IMR-90 (cell line): ENCODE data around the gene CSNK1G2. TPM values are rescaled to one million over a fixed set of nuclear protein-coding genes. Genes with fewer than 3 reads are reported as not detected.
A peak's percentile ranks its signal among the peaks of the same experiment; 100 is the strongest.

Experiments
- ATAC-seq: fragments of 200-7000 bp; cut with Tn5 transposase; 2 replicates; pipeline ENCODE4 v1.9.1; 2020; ENCODE audit warnings: low read depth, mild to moderate bottlenecking, moderate library complexity
- BruUV-seq: library from RNA; stranded (reverse); fragments of 400-500 nt; replicated peaks from 2 replicates; lab custom pipeline; 2021; lab: Mats Ljungman, UMichigan
- CTCF ChIA-PET: fragments of 300-600 bp; formaldehyde crosslinking; extraction: SDS; loops from one replicate; lab custom pipeline; 2021; ENCODE audit warnings: antibody characterized with exemption; lab: Yijun Ruan, JAX
- POLR2A ChIA-PET: fragments of 300-600 bp; sonication (Branson Sonifier 250); formaldehyde crosslinking; loops from one replicate; lab custom pipeline; 2022; ENCODE audit warnings: antibody characterized with exemption; ENCODE audit not compliant: unreplicated experiment; lab: Charles Lee
- DNase-seq: peaks from one replicate; pipeline ENCODE4 v3.0.0; 2013
- H2AFZ ChIP-seq: replicated peaks from 2 replicates; pipeline ENCODE3; 2013; ENCODE audit warnings: low read length, mild to moderate bottlenecking; ENCODE audit not compliant: poor library complexity
- H2AK5ac ChIP-seq: 2 replicates; pipeline ENCODE4 v1.6.1; 2013; ENCODE audit warnings: low read depth, low read length, inconsistent platforms
- H2AK9ac ChIP-seq: replicated peaks from 2 replicates; pipeline ENCODE3; 2013; ENCODE audit warnings: mild to moderate bottlenecking, low read depth, low read length, moderate library complexity; ENCODE audit not compliant: poor library complexity
- H2BK120ac ChIP-seq: 2 replicates; pipeline ENCODE4 v1.6.1; 2013; ENCODE audit warnings: low read depth, low read length, inconsistent platforms
- H2BK15ac ChIP-seq: 3 replicates; pipeline ENCODE4 v1.6.1; 2013; ENCODE audit warnings: low read depth, low read length, inconsistent platforms
- H2BK20ac ChIP-seq: 2 replicates; pipeline ENCODE4 v1.6.1; 2013; ENCODE audit warnings: low read depth, mild to moderate bottlenecking, inconsistent platforms, low read length, moderate library complexity
- H2BK5ac ChIP-seq: 2 replicates; pipeline ENCODE4 v1.6.1; 2013; ENCODE audit warnings: mild to moderate bottlenecking, low read depth, low read length, inconsistent platforms; ENCODE audit not compliant: poor library complexity, severe bottlenecking
- H3K14ac ChIP-seq: replicated peaks from 2 replicates; pipeline ENCODE4 v1.6.1; 2013; ENCODE audit warnings: low read depth, low read length, inconsistent platforms
- H3K18ac ChIP-seq: 2 replicates; pipeline ENCODE4 v1.6.1; 2013; ENCODE audit warnings: low read depth, low read length, control low read depth
- H3K23ac ChIP-seq: 2 replicates; pipeline ENCODE4 v1.6.1; 2013; ENCODE audit warnings: low read depth, low read length, inconsistent platforms
- H3K27ac ChIP-seq: 2 replicates; pipeline ENCODE4 v1.5.1; 2013; ENCODE audit warnings: mild to moderate bottlenecking, control low read depth, low read length; ENCODE audit not compliant: insufficient read depth
- H3K27me3 ChIP-seq: 2 replicates; pipeline ENCODE4 v1.6.1; 2013; ENCODE audit warnings: low read length; ENCODE audit not compliant: control insufficient read depth, insufficient read depth
- H3K36me3 ChIP-seq: 2 replicates; pipeline ENCODE4 v1.6.1; 2013; ENCODE audit warnings: low read length, mixed read lengths; ENCODE audit not compliant: control insufficient read depth, insufficient read depth
- H3K4ac ChIP-seq: 2 replicates; pipeline ENCODE4 v1.6.1; 2013; ENCODE audit warnings: low read depth, low read length, inconsistent platforms
- H3K4me1 ChIP-seq: 2 replicates; pipeline ENCODE4 v1.6.1; 2013; ENCODE audit warnings: low read length, mixed read lengths; ENCODE audit not compliant: control insufficient read depth, insufficient read depth
- H3K4me2 ChIP-seq: 2 replicates; pipeline ENCODE4 v1.6.1; 2013; ENCODE audit warnings: low read depth, mild to moderate bottlenecking, control low read depth, low read length, moderate library complexity
- H3K4me3 ChIP-seq: 2 replicates; pipeline ENCODE4 v1.5.1; 2013; ENCODE audit warnings: low read depth, mild to moderate bottlenecking, control low read depth, low read length, moderate library complexity; ENCODE audit not compliant: insufficient read depth
- H3K56ac ChIP-seq: 2 replicates; pipeline ENCODE4 v1.6.1; 2013; ENCODE audit warnings: low read length, inconsistent platforms; ENCODE audit not compliant: insufficient read depth; ENCODE audit errors: extremely low read depth
- H3K79me1 ChIP-seq, 2 experiments: 2 replicates each; pipeline ENCODE4 v1.6.1; 2013; ENCODE audit warnings: low read length in 2 of 2, inconsistent platforms in 1 of 2, low read depth in 1 of 2
- H3K9ac ChIP-seq: 2 replicates; pipeline ENCODE4 v1.6.1; 2013; ENCODE audit warnings: low read depth, low read length, control low read depth
- H3K9me1 ChIP-seq: 2 replicates; pipeline ENCODE4 v1.6.1; 2013; ENCODE audit warnings: low read length, inconsistent platforms; ENCODE audit not compliant: insufficient read depth
- H3K9me3 ChIP-seq: 2 replicates; pipeline ENCODE4 v1.6.1; 2013; ENCODE audit warnings: low read length; ENCODE audit not compliant: control insufficient read depth, insufficient read depth
- H4K20me1 ChIP-seq: 2 replicates; pipeline ENCODE4 v1.6.1; 2013; ENCODE audit warnings: low read length, inconsistent platforms; ENCODE audit not compliant: insufficient read depth
- H4K5ac ChIP-seq: 2 replicates; pipeline ENCODE4 v1.6.1; 2013; ENCODE audit warnings: mild to moderate bottlenecking, low read depth, low read length, control low read depth
- H4K8ac ChIP-seq, 2 experiments: 2 replicates each; pipeline ENCODE4 v1.6.1; 2013; ENCODE audit warnings: low read depth in 2 of 2, low read length in 2 of 2, control low read depth in 1 of 2, inconsistent platforms in 1 of 2
- H4K91ac ChIP-seq: 2 replicates; pipeline ENCODE4 v1.6.1; 2013; ENCODE audit warnings: low read depth, low read length, inconsistent platforms; ENCODE audit not compliant: insufficient read depth
- BHLHE40 ChIP-seq: fragments of 150-350 bp; IDR thresholded peaks from 2 replicates; pipeline ENCODE4 v1.6.1; 2016; ENCODE audit warnings: mild to moderate bottlenecking, low read depth, low read length
- CHD1 ChIP-seq: IDR thresholded peaks from 2 replicates; pipeline ENCODE4 v1.6.1; 2012; ENCODE audit warnings: low read depth, low read length, improper control_type of control experiment
- ELK1 ChIP-seq: fragments of 150-350 bp; IDR thresholded peaks from 2 replicates; pipeline ENCODE4 v1.6.1; 2016; ENCODE audit warnings: low read depth, mild to moderate bottlenecking, low read length, moderate library complexity, borderline replicate concordance
- FOS ChIP-seq: fragments of 150-350 bp; IDR thresholded peaks from 2 replicates; pipeline ENCODE4 v1.6.1; 2016; ENCODE audit warnings: low read depth, low read length
- MAFK ChIP-seq: IDR thresholded peaks from 2 replicates; pipeline ENCODE4 v1.6.1; 2012; ENCODE audit warnings: low read depth, low read length, improper control_type of control experiment
- MAZ ChIP-seq: IDR thresholded peaks from 2 replicates; pipeline ENCODE4 v1.6.1; 2012; ENCODE audit warnings: low read depth, mild to moderate bottlenecking, low read length, improper control_type of control experiment, moderate library complexity, borderline replicate concordance
- NFE2L2 ChIP-seq: fragments of 150-350 bp; IDR thresholded peaks from 2 replicates; pipeline ENCODE4 v1.6.1; 2016; ENCODE audit warnings: low read depth, mild to moderate bottlenecking, low read length
- POLR2A ChIP-seq: IDR thresholded peaks from 2 replicates; pipeline ENCODE4 v1.6.1; 2012; ENCODE audit warnings: mild to moderate bottlenecking, low read depth, low read length
- RAD21 ChIP-seq: IDR thresholded peaks from 2 replicates; pipeline ENCODE4 v1.6.1; 2012; ENCODE audit warnings: low read length, improper control_type of control experiment
- RCOR1 ChIP-seq: IDR thresholded peaks from 2 replicates; pipeline ENCODE4 v1.6.1; 2012; ENCODE audit warnings: mild to moderate bottlenecking, low read length, improper control_type of control experiment; ENCODE audit not compliant: insufficient replicate concordance
- RFX5 ChIP-seq: IDR thresholded peaks from 2 replicates; pipeline ENCODE4 v1.8.0; 2012; ENCODE audit warnings: low read depth, mild to moderate bottlenecking, low read length, moderate library complexity
- SMC3 ChIP-seq: fragments of 150-350 bp; IDR thresholded peaks from 2 replicates; pipeline ENCODE4 v1.6.1; 2016; ENCODE audit warnings: low read depth, mild to moderate bottlenecking, antibody characterized with exemption, low read length, moderate library complexity
- USF2 ChIP-seq: fragments of 150-350 bp; IDR thresholded peaks from 2 replicates; pipeline ENCODE4 v1.6.1; 2017; ENCODE audit warnings: mild to moderate bottlenecking, antibody characterized with exemption, low read length, low read depth
- WGBS, 2 experiments: methylation state at CpG; one replicate each; pipeline versions ENCODE4 v1.1.5 to v1.1.7; 2013; ENCODE audit warnings: missing lambda C conversion rate in 2 of 2; ENCODE audit not compliant: insufficient read length in 1 of 2; ENCODE audit errors: extremely low coverage in 2 of 2; 5-methylcytosine and 5-hydroxymethylcytosine counted together
- dilution Hi-C: fragments of 300-500 bp; cut with HindIII; formaldehyde crosslinking; loops from one replicate; pipeline ENCODE4 v1.14.3; 2018; ENCODE audit warnings: low sequenced_read_pairs; ENCODE audit not compliant: unreplicated experiment
- in situ Hi-C: fragments of 300-500 bp; cut with MboI; formaldehyde crosslinking; loops from 3 replicates; pipeline ENCODE4 v1.14.3; 2019; ENCODE audit warnings: low sequenced_read_pairs, inconsistent platforms, mixed read lengths
- intact Hi-C: fragments of 100-400 bp; cut with micrococcal nuclease; formaldehyde crosslinking; loops from 2 replicates; pipeline ENCODE4 v1.10.0; 2022
- polyA plus RNA-seq, 3 experiments: library from polyadenylated mRNA; depleted of rRNA; stranded (reverse); fragments of >200 nt; gene quantifications; 2 replicates each; pipeline ENCODE4 v1.2.3, GENCODE V29; 2012; ENCODE audit warnings: low replicate concordance in 1 of 3
- total RNA-seq: library from RNA; depleted of rRNA; stranded (reverse); fragments of >200 nt; gene quantifications from 2 replicates; pipeline ENCODE4 v1.2.3, GENCODE V29; 2012

The CSNK1G2 gene
- total and polyA plus RNA-seq, 2 of the 4 experiments (the other 2 are of a cell fraction): 38.0 to 96.3 TPM

- Histone ChIP-seq H2AK9ac (peak overlapping the region; percentile 55), H3K14ac (no peak overlapping the region), H2AK5ac (no peak overlapping the region), H2BK120ac (no peak overlapping the region), H3K18ac (no peak overlapping the region), H2AFZ (peak overlapping the region; percentile 32), H4K20me1 (peaks cover 50% of the 10 kb centered on the region), H3K36me3 (peaks cover 32% of the 10 kb centered on the region), H3K23ac (no peak overlapping the region), H3K9ac (no peak overlapping the region), H3K56ac (no peak overlapping the region), H3K9me3 (no peaks in the 10 kb centered on the region), H3K4ac (no peak overlapping the region), H4K8ac (no peak overlapping the region), H3K27me3 (no peaks in the 10 kb centered on the region), H3K4me1 (peaks cover 7% of the 10 kb centered on the region), H2BK20ac (no peak overlapping the region), H2BK5ac (no peak overlapping the region), H2BK15ac (no peak overlapping the region), H3K79me1 (peaks cover 6 to 56% of the 10 kb centered on the region in 2 experiments; a peak in 3 of 4 replicates), H4K5ac (no peak overlapping the region), H3K4me2 (no peak overlapping the region), H3K9me1 (peaks cover 2% of the 10 kb centered on the region; the same call in 1 of the 2 replicates), H3K4me3 (no peak overlapping the region), H3K27ac (no peak overlapping the region), H4K91ac (no peak overlapping the region)
- ATAC-seq (no peak), DNase-seq (no peak)
- ChIA-PET POLR2A (no interaction called here), CTCF (no interaction called here)
- dilution Hi-C loops: no loop called here
- in situ Hi-C loops: no loop called here
- WGBS, 2 experiments: 93% methylated on average over 7 of the region's 23 CpGs; no CpG with 5 or more reads in 1 of the 2 experiments
- TF ChIP-seq MAFK (no peak), USF2 (no peak), RFX5 (no peak), FOS (no peak), SMC3 (no peak), RAD21 (no peak), POLR2A (no peak), NFE2L2 (no peak), ELK1 (no peak), BHLHE40 (no peak), RCOR1 (no peak), CHD1 (no peak), MAZ (no peak)
- intact Hi-C loops: no loop called here
- no TSS peak for BruUV-seq
These were observed 27.0 kb upstream of the CSNK1G2 start for GRCh38 chr19:1913781-1914577.
